NCI-H524 treated with DMSO at 0.1 percent for 48 hours (cell line): ENCODE results near the gene COIL.
"Not testable (repeated sequence)": the region's sequence is repeated elsewhere in the genome, so short reads cannot be mapped to it uniquely, and the experiment has no call there.

Experiments
- DNase-seq: peaks from one replicate; lab custom pipeline; 2025; lab: John Stamatoyannopoulos, UW

Gene COIL

GRCh38 chr17:56978441-56979090 is 17.7 kb upstream of the COIL start:
- no peak for DNase-seq

- DNase-seq = peak; percentile 78
Measured at GRCh38 chr17:56977673-56978395, 17.0 kb upstream of the COIL start, which contains the start of gene SCPEP1. Gene SCPEP1, plus strand, starts transcription at chr17:56978131. Its CDS starts 29 bp downstream, at chr17:56978160.

- no peak for DNase-seq
Measured at GRCh38 chr17:56976941-56977608, 16.2 kb upstream of the COIL start.

GRCh38 chr17:56975656-56976055 is 14.8 kb upstream of the COIL start:
- DNase-seq = no peak

- DNase-seq = no peak
Measured at GRCh38 chr17:56974055-56974454, 13.2 kb upstream of the COIL start.

- DNase-seq = no peak
Measured at GRCh38 chr17:56973520-56973919, 12.7 kb upstream of the COIL start.

- DNase-seq = no peak
Measured at GRCh38 chr17:56972111-56972730, 11.4 kb upstream of the COIL start.

GRCh38 chr17:56970974-56971373 is 10.1 kb upstream of the COIL start:
- DNase-seq = no peak

GRCh38 chr17:56966338-56966737 is 5.5 kb upstream of the COIL start:
- peak; percentile 13 for DNase-seq

- not testable (repeated sequence) for DNase-seq
Measured at GRCh38 chr17:56965681-56966080, 4.8 kb upstream of the COIL start.

- DNase-seq = not testable (repeated sequence)
Measured at GRCh38 chr17:56965241-56965640, 4.4 kb upstream of the COIL start.

GRCh38 chr17:56956992-56957391 is 3.9 kb downstream of the COIL start:
- no peak for DNase-seq

GRCh38 chr17:56949595-56949994 is 11.3 kb downstream of the COIL start:
- no peak for DNase-seq

- DNase-seq = no peak
Measured at GRCh38 chr17:56948491-56948890, 12.4 kb downstream of the COIL start.

GRCh38 chr17:56947741-56948140 is 13.1 kb downstream of the COIL start:
- no peak for DNase-seq

- DNase-seq = no peak
Measured at GRCh38 chr17:56945938-56946505, 14.8 kb downstream of the COIL start.

GRCh38 chr17:56943505-56944125 is 17.2 kb downstream of the COIL start:
- DNase-seq = no peak

GRCh38 chr17:56939869-56940484 is 20.9 kb downstream of the COIL start:
- DNase-seq = peak; percentile 18

GRCh38 chr17:56938206-56938605 is 22.6 kb downstream of the COIL start:
- not testable (repeated sequence) for DNase-seq

- no peak for DNase-seq
Measured at GRCh38 chr17:56937687-56938086, 23.2 kb downstream of the COIL start.

- no peak for DNase-seq
Measured at GRCh38 chr17:56936697-56937322, 24.0 kb downstream of the COIL start.
